NCI-H748 (cell line): ENCODE results near the gene CTNNB1.
A peak's percentile ranks its signal among the peaks of the same experiment; 100 is the strongest.

Experiments
- DNase-seq: peaks from one replicate; lab custom pipeline; 2025; ENCODE audit not compliant: unreplicated experiment; lab: John Stamatoyannopoulos, UW

Gene CTNNB1

GRCh38 chr3:41198950-41199865 is at the start of gene CTNNB1:
Gene CTNNB1 (plus strand): TSS chr3:41199505. CDS start chr3:41224069, 24,564 bp downstream.
- DNase-seq: peak; percentile 93

DNA sequence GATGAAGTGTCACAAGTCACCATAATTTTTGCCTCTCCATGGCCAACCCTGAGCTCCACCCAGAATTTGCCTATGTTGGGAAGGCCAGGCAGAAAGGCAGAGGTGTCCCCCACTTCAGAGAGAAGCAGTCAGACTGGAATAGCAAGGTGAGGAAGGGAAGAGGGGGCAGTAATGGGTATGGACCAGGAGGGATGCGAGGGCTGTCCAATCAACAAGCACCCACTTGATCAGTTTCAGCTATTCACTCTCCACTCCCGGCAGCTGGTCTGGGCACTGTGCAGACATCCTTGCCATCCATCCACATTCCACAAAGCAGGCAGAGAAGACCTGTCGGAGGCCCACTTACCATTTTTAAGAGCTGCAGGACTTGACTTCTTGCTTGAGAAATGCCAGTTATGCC is 43.5 kb upstream of the CTNNB1 start:
- DNase-seq: peak; percentile 36

DNA sequence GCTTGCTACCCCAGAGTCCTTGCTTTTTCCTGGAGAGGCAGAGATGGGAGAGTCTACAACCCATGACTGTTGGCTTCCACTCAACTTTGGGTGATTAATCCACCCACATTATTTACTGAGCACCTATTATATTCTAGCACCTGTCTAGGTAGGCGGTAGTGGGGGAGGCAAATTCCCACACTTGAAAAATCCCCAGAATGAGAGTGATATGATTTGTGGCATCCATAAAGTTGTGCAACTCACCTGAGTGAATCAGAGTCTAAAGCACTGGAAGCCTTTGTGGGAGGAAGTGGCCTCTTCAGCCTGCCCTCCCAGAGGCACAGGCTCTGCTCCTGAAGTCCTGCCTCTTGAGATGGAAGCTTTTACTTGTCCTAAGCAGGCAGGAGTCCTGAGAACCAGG is 40.4 kb upstream of the CTNNB1 start:
- DNase-seq: no peak

DNA sequence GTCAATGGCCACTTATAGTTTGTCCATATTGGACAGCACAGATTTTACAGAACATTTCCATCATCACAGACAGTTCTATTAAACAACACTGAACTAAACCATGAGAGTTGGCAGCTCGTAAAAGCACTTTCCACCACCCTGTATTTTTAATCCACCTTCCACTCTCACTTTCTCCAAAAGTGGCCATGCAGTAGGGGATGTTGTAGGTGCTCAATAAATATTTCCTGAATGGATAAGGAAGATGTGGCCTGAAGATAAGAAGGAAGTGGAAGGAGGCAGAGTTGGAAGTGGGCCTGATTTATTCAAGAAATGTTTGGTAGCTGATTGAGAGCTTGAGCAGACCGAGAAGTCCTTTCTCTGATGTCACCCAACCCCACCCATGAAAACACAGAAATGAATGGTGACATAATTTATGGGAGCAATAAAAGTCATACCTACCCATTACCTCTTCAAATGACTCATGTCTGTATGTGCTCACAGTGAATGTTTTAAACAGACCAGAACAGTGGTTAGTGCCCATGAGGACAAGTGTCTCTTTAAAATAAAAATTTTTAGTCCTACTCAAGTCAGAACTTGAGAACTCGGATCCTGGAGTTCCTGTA is 39.6 kb upstream of the CTNNB1 start:
- no peak for DNase-seq

GRCh38 chr3:41162541-41162940 is 36.8 kb upstream of the CTNNB1 start:
- DNase-seq: no peak

DNA sequence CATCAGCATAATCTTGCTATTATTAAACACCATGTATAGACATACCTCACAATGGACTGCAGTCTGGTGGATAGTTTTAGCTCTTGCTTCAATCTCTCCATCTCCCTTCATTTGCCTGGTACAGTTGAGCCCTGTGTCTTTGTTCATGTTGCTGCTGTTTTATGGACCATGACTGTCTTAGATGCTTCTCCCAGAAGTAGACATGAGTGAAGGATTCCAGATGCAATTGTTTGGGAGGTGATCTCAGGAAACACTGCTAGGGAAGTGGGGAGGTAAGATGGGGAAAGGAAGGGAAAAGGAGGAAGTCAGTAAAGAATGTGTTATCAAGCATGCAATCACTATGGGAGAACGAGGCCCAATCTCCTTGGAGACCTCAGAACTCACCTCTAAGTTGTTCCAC is 36.3 kb upstream of the CTNNB1 start:
- no peak for DNase-seq

- DNase-seq: no peak
Measured at GRCh38 chr3:41163421-41163820, 35.9 kb upstream of the CTNNB1 start.

- DNase-seq: no peak
Measured at GRCh38 chr3:41164777-41165176, 34.5 kb upstream of the CTNNB1 start.

DNA sequence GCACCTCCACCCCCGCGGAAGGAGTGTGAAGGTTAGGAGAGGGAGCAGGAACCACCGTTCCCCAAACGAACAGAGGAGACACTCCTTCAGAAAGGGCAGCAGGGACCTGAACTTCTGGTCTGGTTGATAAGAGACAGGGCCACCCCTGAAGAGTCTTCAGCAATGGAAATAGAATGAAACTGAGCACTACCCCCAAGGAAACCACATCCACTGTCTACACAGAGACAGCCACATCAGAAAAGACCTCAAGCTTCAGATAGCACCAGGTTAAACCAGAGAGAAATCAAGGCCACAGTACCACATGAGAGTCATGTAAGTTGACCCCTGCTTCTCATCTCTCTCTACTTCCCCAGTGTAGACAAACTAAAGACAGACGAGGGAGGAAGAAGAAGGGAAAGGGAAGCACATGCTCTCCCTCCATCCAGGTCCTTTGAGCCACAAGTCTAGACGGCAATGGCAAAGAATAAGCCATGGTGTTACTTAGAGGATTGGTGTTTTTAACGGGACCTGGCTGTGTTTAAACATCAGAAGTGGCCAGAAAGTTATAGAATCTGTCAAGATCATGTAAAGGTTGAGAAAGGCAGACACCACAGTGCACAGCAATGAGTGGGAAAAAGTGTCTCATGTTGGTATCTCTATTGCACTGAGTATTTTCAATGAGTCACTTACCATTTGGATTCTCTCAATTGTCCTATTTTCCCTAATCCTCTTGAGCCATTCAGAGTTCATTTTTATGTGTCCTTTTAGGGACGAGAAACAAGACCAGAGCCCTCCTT is 31.4 kb upstream of the CTNNB1 start:
- no peak for DNase-seq

GRCh38 chr3:41169023-41169422 is 30.3 kb upstream of the CTNNB1 start:
- DNase-seq: no peak

GRCh38 chr3:41173926-41174885 is 25.1 kb upstream of the CTNNB1 start:
- DNase-seq: no peak

DNA sequence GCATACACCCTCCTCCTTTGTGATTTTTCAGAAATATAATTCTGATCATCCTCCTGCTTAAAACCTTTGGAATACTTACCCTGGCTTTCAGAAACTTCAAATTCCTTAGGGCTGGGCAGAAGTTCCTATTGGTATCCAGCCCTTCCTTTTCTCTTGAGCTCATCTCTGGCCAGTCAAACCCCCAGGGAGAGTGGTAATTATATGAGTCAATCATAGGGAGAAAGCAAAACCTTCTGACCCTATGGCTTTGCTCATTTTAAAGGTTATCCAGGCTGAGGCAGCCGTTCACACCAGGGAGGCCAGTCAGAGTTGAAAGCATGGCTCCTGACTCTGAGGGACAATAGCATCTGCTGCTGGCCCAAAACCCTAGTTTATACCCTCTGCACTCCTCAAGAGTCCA is 23.9 kb upstream of the CTNNB1 start:
- no peak for DNase-seq

DNA sequence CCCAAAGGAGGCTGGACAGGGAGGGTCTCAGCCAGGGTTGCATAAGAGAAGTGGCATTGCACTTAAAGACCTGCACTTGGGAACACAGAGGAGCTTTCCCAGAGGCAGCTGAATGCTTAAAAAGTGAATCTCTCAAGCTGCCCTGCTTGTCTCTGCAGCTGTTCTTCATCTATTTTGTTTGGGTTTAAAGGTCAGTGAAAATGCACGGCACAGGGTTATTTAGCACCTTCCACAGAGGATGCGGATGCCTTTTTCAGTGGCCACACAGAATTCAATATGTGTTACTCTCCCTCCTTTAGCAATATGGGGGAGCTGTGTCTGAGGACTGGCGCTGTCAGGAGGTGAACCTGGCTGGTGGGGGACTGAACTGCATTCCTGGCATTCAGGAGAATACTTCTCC is 22.7 kb upstream of the CTNNB1 start:
- DNase-seq: no peak

GRCh38 chr3:41178576-41178975 is 20.7 kb upstream of the CTNNB1 start:
- no peak for DNase-seq

DNA sequence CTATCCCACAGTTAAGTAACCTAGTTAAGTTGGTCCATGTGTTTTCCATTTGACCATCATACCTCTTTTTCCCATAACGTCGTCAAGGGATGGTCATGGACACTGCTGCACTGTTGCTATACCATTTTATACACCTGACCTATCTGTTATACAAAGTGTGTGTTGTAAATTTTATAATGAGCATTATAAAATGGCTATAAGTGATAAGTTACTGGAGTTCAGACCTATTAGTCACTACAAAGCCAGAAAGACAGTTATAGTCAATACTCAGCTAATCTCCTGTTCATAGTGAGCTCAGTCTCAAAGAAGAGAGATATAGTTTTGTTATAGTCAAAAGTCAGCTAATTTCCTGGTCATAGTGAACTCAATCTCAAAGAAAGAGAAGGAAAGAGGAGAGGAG is 18.9 kb upstream of the CTNNB1 start:
- DNase-seq: no peak

DNA sequence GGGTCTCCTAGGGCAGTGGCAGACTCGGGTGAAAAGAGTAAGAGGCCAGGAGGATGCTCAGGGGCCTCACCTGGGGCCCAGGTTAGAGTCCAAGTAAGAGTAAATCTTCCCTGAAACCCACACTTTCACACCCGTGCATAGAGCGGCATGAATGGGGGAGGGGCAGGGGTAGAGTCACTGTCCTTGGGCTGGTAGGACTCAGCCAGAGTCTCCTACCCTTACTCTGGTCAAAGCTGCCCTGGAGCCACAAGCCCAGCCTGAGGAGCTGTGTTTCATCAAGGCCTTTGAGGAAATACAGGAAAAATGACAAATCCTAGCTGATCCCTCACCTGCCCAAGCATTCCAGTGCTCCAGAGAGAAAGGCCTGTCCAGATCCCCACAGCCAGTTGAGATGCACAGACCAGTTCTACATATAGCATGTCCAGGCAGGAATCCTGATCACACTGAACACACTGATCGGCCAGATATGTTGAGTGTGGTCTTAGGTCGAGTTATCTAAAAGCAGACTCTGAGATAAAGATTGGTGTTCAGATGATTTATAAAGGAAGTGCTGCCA is 16.7 kb upstream of the CTNNB1 start:
- DNase-seq: no peak

DNA sequence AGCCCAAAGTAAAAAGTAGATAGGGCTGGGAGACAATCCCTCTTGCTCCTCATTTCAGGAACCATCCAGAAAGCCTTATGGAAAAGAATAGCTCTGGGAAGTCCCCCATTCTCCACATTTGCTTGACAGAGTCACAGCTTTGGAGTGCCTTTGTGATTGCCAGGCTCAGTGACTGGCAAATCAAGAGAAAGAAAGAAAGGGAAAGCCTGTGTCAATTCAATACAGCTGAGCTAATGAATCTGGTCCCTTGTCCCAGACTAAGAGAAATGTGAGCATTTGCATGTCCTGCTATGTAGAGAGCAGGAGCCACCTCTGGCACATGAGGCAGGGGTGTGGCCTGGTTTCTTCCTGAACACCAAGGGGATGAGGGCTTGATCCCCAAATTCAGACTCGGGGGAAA is 14.9 kb upstream of the CTNNB1 start:
- no peak for DNase-seq

DNA sequence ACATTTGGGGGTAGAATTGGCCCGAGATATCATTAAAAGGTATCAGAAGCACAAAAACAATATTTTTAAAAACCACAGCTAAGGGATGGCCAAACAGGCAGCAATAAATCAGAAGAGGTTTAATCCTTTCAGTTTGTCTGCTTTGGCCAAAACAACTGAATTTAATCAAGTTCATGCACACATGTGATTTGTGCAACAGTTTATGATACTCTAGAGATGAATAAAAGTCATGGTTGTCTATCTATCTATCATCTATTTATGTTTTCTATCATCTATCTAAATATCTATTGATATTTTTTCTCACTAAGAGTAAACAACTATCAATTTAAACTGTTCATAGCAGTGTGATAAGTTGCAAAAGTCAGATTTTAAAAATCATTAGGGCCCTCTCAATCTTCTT is 13.0 kb upstream of the CTNNB1 start:
- no peak for DNase-seq

DNA sequence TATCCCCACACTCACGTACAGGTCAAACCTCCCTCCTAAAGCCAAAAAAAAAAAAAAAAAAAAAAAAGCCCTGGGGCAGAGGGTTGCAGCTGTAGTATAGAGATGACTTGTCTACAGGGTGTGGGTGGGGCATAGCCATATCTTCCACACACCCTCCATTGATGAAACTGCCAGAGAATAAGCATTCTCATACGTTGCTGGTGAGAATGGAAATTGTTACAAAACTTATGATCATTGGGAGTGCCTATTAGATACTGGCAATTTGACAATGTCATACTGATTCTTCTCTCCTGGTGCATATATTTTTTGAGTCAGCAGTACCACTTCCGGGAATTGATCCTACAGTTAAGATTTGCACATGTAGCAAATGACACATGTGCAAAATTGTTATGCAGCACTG is 11.0 kb upstream of the CTNNB1 start:
- no peak for DNase-seq

DNA sequence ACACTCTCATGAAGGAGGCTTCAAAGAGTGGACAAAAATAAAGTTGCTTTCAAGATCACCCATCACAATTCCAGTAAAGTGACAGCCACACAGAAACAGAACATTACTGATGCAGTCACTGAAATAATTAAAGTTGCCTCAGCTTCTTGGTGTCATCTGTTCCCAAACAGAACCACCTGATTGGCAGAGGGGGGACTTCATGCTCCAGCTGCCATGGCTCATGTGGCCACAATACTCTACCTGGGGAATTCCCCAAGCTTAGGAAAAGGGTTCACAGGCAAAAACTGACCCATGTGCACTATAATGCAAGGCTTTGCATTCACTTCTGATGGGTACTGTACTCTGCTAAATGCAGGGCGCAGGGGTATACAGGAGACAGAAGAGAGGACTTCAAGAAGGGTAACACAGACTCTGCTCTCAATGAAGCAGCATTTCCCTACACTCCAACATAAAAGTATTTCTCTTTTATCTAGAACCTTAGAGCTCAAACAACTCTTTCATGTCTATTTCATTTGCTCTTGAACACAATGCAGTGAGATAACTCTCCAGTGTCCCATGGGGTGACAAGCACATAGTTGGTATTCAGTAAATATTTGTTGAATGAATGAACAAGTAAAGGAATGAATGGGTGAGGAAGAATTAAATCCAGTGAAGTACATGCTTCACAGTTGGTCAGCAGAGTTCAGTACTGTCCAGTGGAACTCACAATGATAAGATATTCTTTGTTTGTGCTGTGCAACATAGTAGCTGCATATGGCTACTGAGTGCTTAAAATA is 8.6 kb upstream of the CTNNB1 start:
- DNase-seq: no peak
